Transverse colon (tissue), 4 donors: ENCODE measurements around the gene LENG8. TPM values are rescaled to one million over a fixed set of nuclear protein-coding genes. Genes with fewer than 3 reads are reported as not detected.

Experiments used
- DNase-seq: peaks from one replicate; pipeline ENCODE4 v3.0.0-alpha.2; 2019
- H3K27ac ChIP-seq, 4 donors: fragments of 200-600 bp; sonication (generic); 2 replicates each; pipeline ENCODE4 v1.5.1; 2016 to 2018; ENCODE audit warnings: inconsistent platforms in 4 of 4
- H3K27me3 ChIP-seq: fragments of 200-600 bp; sonication (generic); 2 replicates; pipeline ENCODE4 v1.5.1; 2017; ENCODE audit warnings: inconsistent platforms
- H3K36me3 ChIP-seq, 4 donors: fragments of 200-600 bp; sonication (generic); 2 replicates each; pipeline ENCODE4 v1.5.1; 2017 to 2019; ENCODE audit warnings: inconsistent platforms in 4 of 4
- H3K4me1 ChIP-seq, 4 donors: fragments of 200-600 bp; sonication (generic); 2 replicates each; pipeline ENCODE4 v1.5.1; 2017 to 2020; ENCODE audit warnings: inconsistent platforms in 4 of 4
- H3K4me3 ChIP-seq, 4 donors: fragments of 200-600 bp; sonication (generic); 1 replicate in 1 of 4; 2 replicates in 3 of 4; pipeline versions ENCODE4 v1.5.1 to v1.6.1; 2017 to 2019; ENCODE audit warnings: inconsistent platforms in 4 of 4
- H3K9me3 ChIP-seq, 2 donors: fragments of 200-600 bp; sonication (generic); 2 replicates each; pipeline ENCODE4 v1.5.1; 2017 to 2019; ENCODE audit warnings: inconsistent platforms in 2 of 2
- CTCF ChIP-seq, 5 experiments: fragments of 200-600 bp in 3 of 5; fragments of 450-650 bp in 2 of 5; sonication (generic) in 3 of 5; IDR thresholded peaks; 1 replicate in 2 of 5; 2 replicates in 3 of 5; pipeline ENCODE4 v1.5.1; 2016 to 2017; ENCODE audit warnings: antibody characterized with exemption in 5 of 5, inconsistent platforms in 3 of 5, mild to moderate bottlenecking in 2 of 5, moderate library complexity in 1 of 5
- EP300 ChIP-seq: sonication (generic); formaldehyde crosslinking; IDR thresholded peaks from one replicate; pipeline ENCODE4 v1.6.1; 2017; ENCODE audit warnings: antibody characterized with exemption, low read depth
- POLR2A ChIP-seq: fragments of 450-650 bp; IDR thresholded peaks from one replicate; pipeline ENCODE4 v1.6.1; 2016; ENCODE audit warnings: antibody characterized with exemption, mild to moderate bottlenecking, moderate library complexity
- POLR2AphosphoS5 ChIP-seq, 3 donors: sonication (generic); formaldehyde crosslinking; IDR thresholded peaks; one replicate each; pipeline ENCODE4 v1.6.1; 2016; ENCODE audit warnings: antibody characterized with exemption in 3 of 3
- WGBS, 2 donors: methylation state at CpG; one replicate each; pipeline ENCODE4 v1.1.5; 2018; ENCODE audit warnings: low coverage in 1 of 2; 5-methylcytosine and 5-hydroxymethylcytosine counted together
- in situ Hi-C, 4 donors: fragments of 200-750 bp; cut with MboI; loops; one replicate each; pipeline versions ENCODE4 v1.15.0 to v1.15.1; 2017; ENCODE audit warnings: low sequenced_read_pairs in 3 of 4, low pct_ligation_motif_present in 1 of 4, low pct_unique_long_range_greater_than_20kb in 1 of 4
- intact Hi-C: fragments of 100-400 bp; cut with DNase I; formaldehyde crosslinking; loops from one replicate; pipeline ENCODE4 v1.15.1; 2023; ENCODE audit warnings: low total_unique reads
- total RNA-seq, 4 donors: library from RNA; depleted of rRNA; stranded (reverse); fragments of >200 nt; gene quantifications; one replicate each; pipeline ENCODE4 v1.1.0, GENCODE V29; 2016

Gene LENG8
- total RNA-seq, 4 donors from 2014 or later: 194 to 1,037 (median 566) TPM

GRCh38 chr19:54473071-54473891 is 24.3 kb downstream of the LENG8 start, which contains the start of gene CDC42EP5:
Gene CDC42EP5, minus strand, starts transcription at chr19:54473296. Its CDS starts 7,749 bp downstream, at chr19:54465547.
- DNase-seq: peak; percentile 86
- TF ChIP-seq POLR2A (peak; percentile 93), CTCF (IDR thresholded peaks at IDR 0.05) (no peak), POLR2AphosphoS5 (IDR thresholded peaks at IDR 0.05) (peak; percentile 79 to 91 (median 79))
- peak within 1 kb of the TSS; percentile 29 to 63 (median 48) for H3K4me3 ChIP-seq
- in situ Hi-C loops (no loop called here), intact Hi-C loops (no loop called here)
- no peaks in the 10 kb centered on the region for H3K9me3 ChIP-seq
- 10% methylated on average over 7 to 14 of the region's 14 CpGs for WGBS, 2 donors
- H3K36me3 ChIP-seq: no peaks in the 10 kb centered on the region
- H3K27me3 ChIP-seq: peaks cover 15% of the 10 kb centered on the region
- peaks cover 10 to 48% (median 35%) of the 10 kb centered on the region in 4 donors for H3K4me1 ChIP-seq
- H3K27ac ChIP-seq: peak within 1 kb of the TSS; percentile 86 to 96 (median 92)

GRCh38 chr19:54473892-54474372 is 24.9 kb downstream of the LENG8 start:
- DNase-seq: no peak
- TF ChIP-seq POLR2AphosphoS5 (IDR thresholded peaks at IDR 0.05): no peak
- TF ChIP-seq CTCF (IDR thresholded peaks at IDR 0.05): no peak
- TF ChIP-seq EP300: no peak
- Histone ChIP-seq H3K36me3 (no peaks in the 10 kb centered on the region), H3K27me3 (peaks cover 15% of the 10 kb centered on the region), H3K27ac (peak overlapping the region; percentile 86 to 96 (median 92)), H3K4me1 (peaks cover 9 to 43% (median 32%) of the 10 kb centered on the region in 4 donors), H3K9me3 (no peaks in the 10 kb centered on the region), H3K4me3 (peak overlapping the region in 3 of 4 donors; percentile 42 to 63 (median 54))
- WGBS, 2 donors: 45 to 57% methylated on average over 1 to 6 of the region's 6 CpGs
- intact Hi-C loops (no loop called here), in situ Hi-C loops (no loop called here)

- no peaks in the 10 kb centered on the region for H3K9me3 ChIP-seq
- no peak for DNase-seq
- H3K4me3 ChIP-seq: no peak overlapping the region
- H3K27me3 ChIP-seq: peaks cover 21% of the 10 kb centered on the region
- no peaks in the 10 kb centered on the region for H3K36me3 ChIP-seq
- WGBS, 2 donors: 50 to 93% methylated on average over 1 to 11 of the region's 11 CpGs
- in situ Hi-C loops (no loop called here), intact Hi-C loops (no loop called here)
- H3K4me1 ChIP-seq: peaks cover 4 to 25% (median 15%) of the 10 kb centered on the region in 4 donors
- no peak overlapping the region for H3K27ac ChIP-seq
- TF ChIP-seq CTCF (IDR thresholded peaks at IDR 0.05): no peak
- no peak for TF ChIP-seq EP300
- TF ChIP-seq POLR2A: no peak
- no peak for TF ChIP-seq POLR2AphosphoS5 (IDR thresholded peaks at IDR 0.05)
Observed at GRCh38 chr19:54475706-54476105, 26.7 kb downstream of the LENG8 start.

GRCh38 chr19:54477650-54478049 is 28.7 kb downstream of the LENG8 start:
- no peaks in the 10 kb centered on the region for H3K9me3 ChIP-seq
- intact Hi-C loops (no loop called here), in situ Hi-C loops (no loop called here)
- H3K4me3 ChIP-seq: no peak overlapping the region
- H3K27me3 ChIP-seq: peaks cover 13% of the 10 kb centered on the region
- DNase-seq: no peak
- H3K4me1 ChIP-seq: peaks cover 4 to 29% (median 11%) of the 10 kb centered on the region in 4 donors
- no peaks in the 10 kb centered on the region for H3K36me3 ChIP-seq
- TF ChIP-seq POLR2AphosphoS5 (IDR thresholded peaks at IDR 0.05) (no peak), CTCF (IDR thresholded peaks at IDR 0.05) (peak in 3 of 5 experiments; percentile 19 to 46 (median 28))
- 10 to 69% methylated on average over 1 to 3 of the region's 3 CpGs for WGBS, 2 donors
- no peak overlapping the region for H3K27ac ChIP-seq
